Endothelial cell of umbilical vein (primary cell): Measurements from ENCODE around the gene HDLBP. TPM values are rescaled to one million over a fixed set of nuclear protein-coding genes. Genes with fewer than 3 reads are reported as not detected.

Experiments used
- BruUV-seq: library from RNA; stranded (reverse); fragments of 400-500 nt; replicated peaks from 2 replicates; lab custom pipeline; 2021; lab: Mats Ljungman, UMichigan
- CTCF ChIA-PET: fragments of 300-600, 350-600 bp; sonication (Branson Sonifier 250); formaldehyde crosslinking; loops from one replicate; lab custom pipeline; 2021; ENCODE audit warnings: antibody characterized with exemption, inconsistent platforms; lab: Charles Lee
- POLR2A ChIA-PET: fragments of 300-600, 350-600 bp; sonication (Branson Sonifier 250); formaldehyde crosslinking; loops from one replicate; lab custom pipeline; 2021; ENCODE audit warnings: antibody characterized with exemption, inconsistent platforms; lab: Charles Lee
- DNase-seq: peaks from one replicate; pipeline ENCODE4 v3.0.0-alpha.2; 2011; ENCODE audit warnings: low read depth, low spot score
- FAIRE-seq: peaks from 2 replicates; lab custom pipeline; 2011; peaks lifted over from hg19 to GRCh38; lab: Jason Lieb, UNC
- H2AFZ ChIP-seq: 2 replicates; pipeline ENCODE4 v1.6.0; 2012; ENCODE audit warnings: low read depth, low read length, control low read depth, inconsistent platforms
- H3K27ac ChIP-seq: 2 replicates; pipeline ENCODE4 v1.5.1; 2011; ENCODE audit warnings: low read depth, mild to moderate bottlenecking, control low read depth, low read length, moderate library complexity; ENCODE audit not compliant: insufficient read depth
- H3K27me3 ChIP-seq, 2 experiments: 2 replicates each; pipeline versions ENCODE4 v1.6.0 to v1.6.1; 2011; ENCODE audit warnings: low read length in 2 of 2, mixed read lengths in 1 of 2; ENCODE audit not compliant: control insufficient read depth in 2 of 2, insufficient read depth in 2 of 2
- H3K36me3 ChIP-seq, 2 experiments: 2 replicates in 1 of 2; 3 replicates in 1 of 2; pipeline ENCODE4 v1.5.1; 2011; ENCODE audit warnings: low read length in 2 of 2, mild to moderate bottlenecking in 1 of 2, moderate library complexity in 1 of 2; ENCODE audit not compliant: control insufficient read depth in 2 of 2, insufficient read depth in 2 of 2; ENCODE audit errors: extremely low read depth in 1 of 2
- H3K4me1 ChIP-seq: 3 replicates; pipeline ENCODE4 v1.5.1; 2011; ENCODE audit warnings: mild to moderate bottlenecking, low read length; ENCODE audit not compliant: control insufficient read depth, insufficient read depth; ENCODE audit errors: extremely low read depth
- H3K4me2 ChIP-seq: 2 replicates; pipeline ENCODE4 v1.6.1; 2011; ENCODE audit warnings: low read length, control low read depth, mixed read lengths; ENCODE audit not compliant: insufficient read depth
- H3K4me3 ChIP-seq, 3 experiments: fragments of 200-600 bp in 1 of 3; sonication (generic), shearing (Covaris generic) in 1 of 3; replicated peaks in 1 of 3; 2 replicates each; pipeline ENCODE4 v1.5.1; 2011 to 2016; ENCODE audit warnings: control low read depth in 3 of 3, low read length in 3 of 3, mild to moderate bottlenecking in 2 of 3, inconsistent platforms in 1 of 3, low read depth in 1 of 3, moderate library complexity in 1 of 3; ENCODE audit not compliant: insufficient read depth in 1 of 3
- H3K79me2 ChIP-seq: 2 replicates; pipeline ENCODE4 v1.6.0; 2012; ENCODE audit warnings: low read length, inconsistent platforms; ENCODE audit not compliant: control insufficient read depth, insufficient read depth
- H3K9ac ChIP-seq: replicated peaks from 2 replicates; pipeline ENCODE3; 2011; ENCODE audit warnings: low read length, control low read depth; ENCODE audit not compliant: insufficient read depth; ENCODE audit errors: extremely low read depth
- H3K9me1 ChIP-seq: replicated peaks from 3 replicates; pipeline ENCODE4 v1.6.0; 2011; ENCODE audit warnings: mild to moderate bottlenecking, low read length; ENCODE audit not compliant: control insufficient read depth, insufficient read depth; ENCODE audit errors: extremely low read depth
- H3K9me3 ChIP-seq: replicated peaks from 2 replicates; pipeline ENCODE4 v1.5.1; 2012; ENCODE audit warnings: low read length, inconsistent platforms; ENCODE audit not compliant: control insufficient read depth, insufficient read depth
- H4K20me1 ChIP-seq: replicated peaks from 2 replicates; pipeline ENCODE3; 2011; ENCODE audit warnings: mild to moderate bottlenecking, low read length; ENCODE audit not compliant: control insufficient read depth, insufficient read depth; ENCODE audit errors: extremely low read depth
- CTCF ChIP-seq, 2 donors: IDR thresholded peaks; 1 replicate in 1 of 2; 2 replicates in 1 of 2; pipeline ENCODE4 v1.5.1; 2011; ENCODE audit warnings: low read length in 2 of 2, mild to moderate bottlenecking in 2 of 2, moderate library complexity in 2 of 2, control low read depth in 1 of 2, inconsistent platforms in 1 of 2, low read depth in 1 of 2; ENCODE audit not compliant: insufficient read depth in 1 of 2; ENCODE audit errors: extremely low read depth in 1 of 2
- EZH2 ChIP-seq: IDR thresholded peaks from 2 replicates; pipeline ENCODE4 v1.6.1; 2012; ENCODE audit warnings: borderline replicate concordance, low read depth, mild to moderate bottlenecking, moderate library complexity, low read length, inconsistent platforms; ENCODE audit not compliant: severe bottlenecking
- FOS ChIP-seq: IDR thresholded peaks from 2 replicates; pipeline ENCODE4 v1.6.1; 2011; ENCODE audit warnings: mild to moderate bottlenecking, low read length, moderate library complexity, borderline replicate concordance; ENCODE audit not compliant: insufficient read depth
- GATA2 ChIP-seq: IDR thresholded peaks from 2 replicates; pipeline ENCODE4 v1.7.0; 2011; ENCODE audit warnings: low read depth, mild to moderate bottlenecking, moderate library complexity, mixed read lengths, low read length; ENCODE audit not compliant: insufficient read length, insufficient read depth
- JUN ChIP-seq: IDR thresholded peaks from 2 replicates; pipeline ENCODE4 v1.6.1; 2011; ENCODE audit warnings: borderline replicate concordance, low read depth; ENCODE audit not compliant: insufficient read length, insufficient read depth
- MAX ChIP-seq: IDR thresholded peaks from 2 replicates; pipeline ENCODE4 v1.6.1; 2011; ENCODE audit not compliant: insufficient read depth, insufficient read length
- MYC ChIP-seq: IDR thresholded peaks from one replicate; pipeline ENCODE4 v1.6.1; 2011; ENCODE audit warnings: mild to moderate bottlenecking, low read depth, low read length
- POLR2A ChIP-seq: IDR thresholded peaks from 2 replicates; pipeline ENCODE4 v1.6.1; 2012; ENCODE audit warnings: low read depth, mild to moderate bottlenecking, control low read depth, low read length
- POLR2AphosphoS5 ChIP-seq: IDR thresholded peaks from 2 replicates; pipeline ENCODE4 v1.6.1; 2012; ENCODE audit warnings: low read depth, mild to moderate bottlenecking, control low read depth, low read length, moderate library complexity; ENCODE audit not compliant: insufficient read depth
- dilution Hi-C: fragments of 300-500 bp; cut with MboI; formaldehyde crosslinking; loops from one replicate; pipeline ENCODE4 v1.15.0; 2019; ENCODE audit warnings: low sequenced_read_pairs; ENCODE audit not compliant: extremely low pct_ligation_motif_present
- intact Hi-C: fragments of 100-400 bp; cut with micrococcal nuclease; formaldehyde crosslinking; loops from one replicate; pipeline ENCODE4 v1.10.0; 2022
- polyA plus RNA-seq, 4 experiments: library from polyadenylated mRNA; depleted of rRNA in 3 of 4; stranded (reverse) in 3 of 4; unstranded in 1 of 4; fragments of >200 nt; gene quantifications; 2 replicates each; pipeline versions ENCODE4 v1.2.1 to v1.2.3, GENCODE V29; 2011 to 2012; ENCODE audit warnings: missing spikeins in 1 of 4
- total RNA-seq: library from RNA; stranded (reverse); gene quantifications from 2 replicates; pipeline ENCODE4 v1.2.3, GENCODE V29; 2021

Gene HDLBP
- total and polyA plus RNA-seq, 2 donors (not counting 3 experiments of a cell fraction or from before 2014, with no cell fraction given) = 379 to 569 TPM

- Histone ChIP-seq H4K20me1 (no peaks in the 10 kb centered on the region), H3K9ac (no peak overlapping the region), H3K4me1 (no peaks in the 10 kb centered on the region), H3K36me3 (peaks cover 32 to 76% of the 10 kb centered on the region in 2 experiments), H3K27me3 (no peaks in the 10 kb centered on the region), H3K9me1 (no peaks in the 10 kb centered on the region), H3K79me2 (peaks cover 14% of the 10 kb centered on the region), H2AFZ (no peak overlapping the region), H3K4me2 (no peak overlapping the region), H3K4me3 (no peak overlapping the region), H3K9me3 (no peaks in the 10 kb centered on the region), H3K27ac (no peak overlapping the region)
- intact Hi-C loops = no loop called here
- DNase-seq (no peak), FAIRE-seq (peak; percentile 40)
- BruUV-seq = no TSS peak
- TF ChIP-seq POLR2A (no peak), FOS (no peak), EZH2 (no peak), CTCF (IDR thresholded peaks at IDR 0.05; ENCODE audit: extremely low read depth in 1 of 2, insufficient read depth in 1 of 2, low read depth in 1 of 2, low read length in 2 of 2) (no peak), MAX (no peak), GATA2 (no peak), POLR2AphosphoS5 (no peak), MYC (no peak), JUN (no peak)
- dilution Hi-C loops = no loop called here
- ChIA-PET POLR2A (no interaction called here), CTCF (no interaction called here)
These were observed 73.8 kb downstream of the HDLBP start for GRCh38 chr2:241241669-241242068.
